H1 (cell line): ENCODE data around the gene CUL1. TPM values are rescaled to one million over a fixed set of nuclear protein-coding genes. Genes with fewer than 3 reads are reported as not detected.

Source experiments
- CTCF ChIA-PET: fragments of 300-600 bp; sonication (Branson Sonifier 250); formaldehyde crosslinking; loops from one replicate; lab custom pipeline; 2021; ENCODE audit not compliant: partially characterized antibody; lab: Charles Lee
- POLR2A ChIA-PET: fragments of 300-600 bp; sonication (Branson Sonifier 250); formaldehyde crosslinking; loops from one replicate; lab custom pipeline; 2021; ENCODE audit warnings: inconsistent platforms; ENCODE audit not compliant: partially characterized antibody; lab: Charles Lee
- DNase-seq, 2 experiments: peaks; one replicate each; pipeline versions ENCODE4 v3.0.0 to v3.0.0-alpha.2; 2010 to 2022; ENCODE audit warnings: low spot score in 2 of 2, low read depth in 1 of 2, mixed read lengths in 1 of 2
- FAIRE-seq: peaks from 2 replicates; lab custom pipeline; 2011; peaks lifted over from hg19 to GRCh38; lab: Jason Lieb, UNC
- H2AFZ ChIP-seq: 2 replicates; pipeline ENCODE4 v1.8.1; 2012; ENCODE audit warnings: low read length, inconsistent platforms
- H2AK5ac ChIP-seq: 2 replicates; pipeline ENCODE4 v1.6.1; 2013; ENCODE audit warnings: low read depth, low read length
- H2BK120ac ChIP-seq: replicated peaks from 2 replicates; pipeline ENCODE3; 2013; ENCODE audit warnings: low read depth, low read length, inconsistent platforms
- H2BK12ac ChIP-seq: 2 replicates; pipeline ENCODE4 v1.6.1; 2013; ENCODE audit warnings: low read depth, low read length
- H2BK15ac ChIP-seq: 2 replicates; pipeline ENCODE4 v1.6.1; 2013; ENCODE audit warnings: low read length
- H2BK20ac ChIP-seq: 2 replicates; pipeline ENCODE4 v1.6.1; 2013; ENCODE audit warnings: low read length
- H2BK5ac ChIP-seq: 2 replicates; pipeline ENCODE4 v1.6.1; 2013; ENCODE audit warnings: low read depth, low read length
- H3K14ac ChIP-seq: 2 replicates; pipeline ENCODE4 v1.6.1; 2013; ENCODE audit warnings: inconsistent platforms; ENCODE audit not compliant: insufficient read length
- H3K18ac ChIP-seq: 2 replicates; pipeline ENCODE4 v1.6.1; 2013; ENCODE audit warnings: low read length; ENCODE audit errors: extremely low read depth
- H3K23ac ChIP-seq: 2 replicates; pipeline ENCODE4 v1.6.1; 2013; ENCODE audit warnings: inconsistent platforms; ENCODE audit not compliant: insufficient read length
- H3K23me2 ChIP-seq: 2 replicates; pipeline ENCODE4 v1.6.1; 2013; ENCODE audit warnings: low read depth, low read length
- H3K27ac ChIP-seq: 2 replicates; pipeline ENCODE4 v1.6.1; 2011; ENCODE audit warnings: low read depth, low read length, inconsistent platforms
- H3K27me3 ChIP-seq, 4 experiments: replicated peaks in 1 of 4; 1 replicate in 1 of 4; 2 replicates in 3 of 4; pipeline versions ENCODE4 v1.6.1 to v1.8.1; 2011 to 2013; ENCODE audit warnings: low read length in 3 of 4, mild to moderate bottlenecking in 3 of 4, inconsistent platforms in 2 of 4, mixed read lengths in 2 of 4, moderate library complexity in 1 of 4; ENCODE audit not compliant: control insufficient read depth in 3 of 4, insufficient read depth in 3 of 4; ENCODE audit errors: extremely low read depth in 1 of 4
- H3K36me3 ChIP-seq, 4 experiments: 2 replicates each; pipeline versions ENCODE4 v1.6.1 to v1.8.1; 2011 to 2013; ENCODE audit warnings: mild to moderate bottlenecking in 4 of 4, low read length in 3 of 4, moderate library complexity in 2 of 4, control low read depth in 1 of 4, inconsistent platforms in 1 of 4; ENCODE audit not compliant: insufficient read depth in 4 of 4, control insufficient read depth in 2 of 4
- H3K4ac ChIP-seq: replicated peaks from 2 replicates; pipeline ENCODE3; 2013; ENCODE audit warnings: low read length, low read depth, mixed read lengths, inconsistent platforms; ENCODE audit not compliant: insufficient read length
- H3K4me1 ChIP-seq, 4 experiments: replicated peaks in 1 of 4; 1 replicate in 1 of 4; 2 replicates in 3 of 4; pipeline versions ENCODE4 v1.6.1 to v1.8.1; 2011 to 2013; ENCODE audit warnings: low read length in 3 of 4, inconsistent platforms in 2 of 4, mixed read lengths in 1 of 4; ENCODE audit not compliant: insufficient read depth in 4 of 4, control insufficient read depth in 3 of 4
- H3K4me2 ChIP-seq, 2 experiments: 2 replicates each; pipeline versions ENCODE4 v1.6.1 to v1.8.1; 2011 to 2013; ENCODE audit warnings: low read depth in 2 of 2, low read length in 2 of 2, control low read depth in 1 of 2, inconsistent platforms in 1 of 2, mild to moderate bottlenecking in 1 of 2; ENCODE audit not compliant: insufficient read depth in 1 of 2
- H3K4me3 ChIP-seq, 4 experiments: fragments of 200-600, 300-600 bp in 1 of 4; sonication (generic), shearing (Covaris generic), sonication (Bioruptor Twin) in 1 of 4; 2 replicates each; pipeline versions ENCODE4 v1.5.1 to v1.8.1; 2011 to 2016; ENCODE audit warnings: low read length in 4 of 4, low read depth in 3 of 4, control low read depth in 2 of 4, inconsistent platforms in 2 of 4, mild to moderate bottlenecking in 2 of 4, mixed read lengths in 1 of 4, moderate library complexity in 1 of 4; ENCODE audit not compliant: insufficient read depth in 2 of 4; ENCODE audit errors: extremely low read depth in 1 of 4
- H3K56ac ChIP-seq: replicated peaks from 2 replicates; pipeline ENCODE3; 2013; ENCODE audit warnings: low read depth, mild to moderate bottlenecking, mixed read lengths, low read length, inconsistent platforms; ENCODE audit not compliant: insufficient read length
- H3K79me1 ChIP-seq: 2 replicates; pipeline ENCODE4 v1.6.1; 2013; ENCODE audit warnings: low read depth, low read length, control low read depth
- H3K79me2 ChIP-seq, 2 experiments: 2 replicates each; pipeline versions ENCODE4 v1.6.1 to v1.8.1; 2012 to 2013; ENCODE audit warnings: low read length in 2 of 2, mild to moderate bottlenecking in 2 of 2, inconsistent platforms in 1 of 2; ENCODE audit not compliant: insufficient read depth in 2 of 2, control insufficient read depth in 1 of 2
- H3K9ac ChIP-seq, 4 experiments: replicated peaks in 1 of 4; 1 replicate in 1 of 4; 2 replicates in 3 of 4; pipeline versions ENCODE4 v1.6.1 to v1.8.1; 2011 to 2013; ENCODE audit warnings: low read depth in 3 of 4, low read length in 3 of 4, control low read depth in 2 of 4, mild to moderate bottlenecking in 2 of 4, moderate library complexity in 2 of 4, inconsistent platforms in 1 of 4; ENCODE audit errors: extremely low read depth in 1 of 4
- H3K9me3 ChIP-seq, 2 experiments: 2 replicates each; pipeline versions ENCODE4 v1.6.1 to v1.8.1; 2012 to 2013; ENCODE audit warnings: mild to moderate bottlenecking in 2 of 2, moderate library complexity in 2 of 2, control low read depth in 1 of 2, inconsistent platforms in 1 of 2, low read depth in 1 of 2, low read length in 1 of 2, mixed read lengths in 1 of 2; ENCODE audit not compliant: insufficient read depth in 2 of 2
- H4K20me1 ChIP-seq, 2 experiments: replicated peaks in 1 of 2; 2 replicates each; pipeline versions ENCODE3 to v1.8.1; 2011 to 2013; ENCODE audit warnings: inconsistent platforms in 2 of 2, low read length in 2 of 2, mild to moderate bottlenecking in 1 of 2; ENCODE audit not compliant: insufficient read depth in 2 of 2, control insufficient read depth in 1 of 2
- H4K5ac ChIP-seq: 2 replicates; pipeline ENCODE4 v1.6.1; 2013; ENCODE audit warnings: low read length, low read depth, mixed read lengths, inconsistent platforms; ENCODE audit not compliant: insufficient read length
- H4K8ac ChIP-seq: 2 replicates; pipeline ENCODE4 v1.8.0; 2013; ENCODE audit warnings: mild to moderate bottlenecking, moderate library complexity, low read length, inconsistent platforms; ENCODE audit not compliant: insufficient read depth; ENCODE audit errors: extremely low read depth
- H4K91ac ChIP-seq: replicated peaks from 2 replicates; pipeline ENCODE3; 2013; ENCODE audit warnings: low read length, mixed read lengths, inconsistent platforms; ENCODE audit not compliant: insufficient read length
- CBX5 ChIP-seq: fragments of 300-800, 300-1000 bp; sonication (generic); IDR thresholded peaks from 2 replicates; pipeline ENCODE4 v1.7.1; 2016; ENCODE audit warnings: antibody characterized with exemption, low read length, low read depth
- CREB1 ChIP-seq: IDR thresholded peaks from 2 replicates; pipeline ENCODE4 v1.6.1; 2012; ENCODE audit warnings: inconsistent platforms
- HDAC2 ChIP-seq, 2 experiments: fragments of 300-600 bp in 1 of 2; sonication (generic) in 1 of 2; IDR thresholded peaks; 2 replicates each; pipeline ENCODE4 v1.6.1; 2011 to 2012; ENCODE audit warnings: low read depth in 2 of 2, low read length in 2 of 2, mild to moderate bottlenecking in 2 of 2, moderate library complexity in 2 of 2, borderline replicate concordance in 1 of 2, inconsistent platforms in 1 of 2
- HDAC6 ChIP-seq: IDR thresholded peaks from one replicate; pipeline ENCODE4 v1.7.1; 2012; ENCODE audit warnings: low read depth, mild to moderate bottlenecking, inconsistent platforms, low read length, moderate library complexity
- KDM5A ChIP-seq: fragments of 200-600 bp; IDR thresholded peaks from 2 replicates; pipeline ENCODE4 v1.7.1; 2012; ENCODE audit warnings: mild to moderate bottlenecking, low read length, inconsistent platforms, mixed read lengths
- NANOG ChIP-seq: IDR thresholded peaks from 2 replicates; pipeline ENCODE4 v1.6.1; 2011; ENCODE audit warnings: low read length, low read depth, mild to moderate bottlenecking, inconsistent platforms; ENCODE audit not compliant: insufficient read depth, poor library complexity, severe bottlenecking
- PHF8 ChIP-seq: fragments of 200-600 bp; sonication (generic); conservative IDR thresholded peaks from 2 replicates; pipeline ENCODE4 v1.7.1; 2012; ENCODE audit warnings: low read depth, mild to moderate bottlenecking, inconsistent platforms, low read length, moderate library complexity
- SIX5 ChIP-seq: IDR thresholded peaks from 2 replicates; pipeline ENCODE4 v1.6.1; 2011; ENCODE audit warnings: mild to moderate bottlenecking, low read depth, low read length
- TEAD4 ChIP-seq: IDR thresholded peaks from 2 replicates; pipeline ENCODE4 v1.6.1; 2012; ENCODE audit warnings: low read depth, low read length, inconsistent platforms, mixed read lengths
- USF2 ChIP-seq: IDR thresholded peaks from 2 replicates; pipeline ENCODE4 v1.6.1; 2011; ENCODE audit warnings: low read length, improper control_type of control experiment
- whole genome bisulfite sequencing, 2 experiments: shearing (Covaris generic) in 1 of 2; methylation state at CpG; one replicate each; pipeline versions ENCODE4 v1.1.6 to v1.1.7; 2013 to 2015; ENCODE audit warnings: low lambda C conversion rate in 2 of 2, mixed read lengths in 2 of 2, inconsistent platforms in 1 of 2, low coverage in 1 of 2, missing lambda C conversion rate in 1 of 2; ENCODE audit not compliant: insufficient replicate concordance in 2 of 2, insufficient coverage in 1 of 2, insufficient read length in 1 of 2; ENCODE audit errors: extremely low coverage in 1 of 2, missing lambda C conversion rate in 1 of 2; 5-methylcytosine and 5-hydroxymethylcytosine counted together
- polyA plus RNA-seq, 7 experiments: library from polyadenylated mRNA; depleted of rRNA in 3 of 7; stranded (reverse) in 5 of 7; unstranded in 2 of 7; fragments of >200 nt in 5 of 7; fragments of 200-250 nt in 2 of 7; gene quantifications; 1 replicate in 5 of 7; 2 replicates in 1 of 7; 4 replicates in 1 of 7; pipeline versions ENCODE4 v1.2.1 to v1.2.3, GENCODE V29; 2011 to 2013; ENCODE audit warnings: missing spikeins in 2 of 7, mixed read lengths in 2 of 7
- total RNA-seq: library from RNA; stranded (reverse); fragmentation: NEBNext Ultra II Directional; extraction: Animal tissue kit (Norgen Biotek cat#: 25700); gene quantifications from 2 replicates; pipeline ENCODE4 v1.2.1, GENCODE V29; 2021

CUL1 gene
- total and polyA plus RNA-seq, 2 of the 8 experiments (the other 6 are each of a cell fraction or from before 2014, with no cell fraction given), result 33.0 to 77.3 TPM

DNA sequence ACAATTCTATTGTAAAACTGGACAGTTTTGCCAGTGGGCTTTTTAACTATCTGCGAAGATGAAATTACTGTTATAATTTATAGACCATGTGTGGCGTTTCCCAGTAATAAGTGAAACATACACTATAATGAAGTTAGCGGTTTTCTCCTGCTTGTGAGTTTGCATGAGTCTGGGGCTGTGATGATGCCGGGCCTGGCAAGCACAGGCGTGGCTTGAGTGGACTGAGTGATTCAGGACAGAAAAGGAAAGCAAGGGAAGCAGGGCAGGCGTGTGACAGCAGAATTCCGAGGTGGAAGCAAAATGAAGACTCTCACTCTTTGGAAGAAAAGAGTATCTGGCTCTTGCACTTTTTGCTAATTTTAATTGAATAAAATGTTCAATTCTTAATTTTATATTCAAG is 90.5 kb downstream of the CUL1 start:
- 90% methylated on average over 7 of the region's 7 CpGs; no CpG with 5 or more reads in 1 of the 2 experiments for WGBS, 2 experiments
- Histone ChIP-seq H3K36me3 (peaks cover 16 to 81% (median 59%) of the 10 kb centered on the region in 4 experiments), H2BK5ac (no peak overlapping the region), H3K56ac (no peak overlapping the region), H3K18ac (no peak overlapping the region), H3K23ac (no peak overlapping the region), H2BK15ac (no peak overlapping the region), H4K20me1 (peaks cover 3 to 7% of the 10 kb centered on the region in 2 experiments), H3K27me3 (no peaks in the 10 kb centered on the region), H3K79me1 (peaks cover 5% of the 10 kb centered on the region; the same call in 1 of the 2 replicates), H3K4me1 (no peaks in the 10 kb centered on the region; a peak in 1 of 7 replicates), H4K8ac (no peak overlapping the region), H4K5ac (no peak overlapping the region), H2BK20ac (no peak overlapping the region), H2AK5ac (no peak overlapping the region), H2BK12ac (no peak overlapping the region), H2BK120ac (no peak overlapping the region), H3K79me2 (no peaks in the 10 kb centered on the region), H3K4me3 (no peak overlapping the region), H2AFZ (no peak overlapping the region), H3K9ac (no peak overlapping the region), H3K23me2 (no peaks in the 10 kb centered on the region), H3K9me3 (no peaks in the 10 kb centered on the region), H4K91ac (no peak overlapping the region), H3K14ac (no peak overlapping the region), H3K27ac (no peak overlapping the region), H3K4ac (no peak overlapping the region), H3K4me2 (no peak overlapping the region)
- ChIA-PET CTCF (interaction anchor here (0.6 kb wide), 1 partner anchor 14 kb away, joined by 3 read pairs; no protein-coding TSS in a partner anchor), POLR2A (no interaction called here)
- FAIRE-seq (no peak), DNase-seq (no peak)
- TF ChIP-seq HDAC6, result no peak
- TF ChIP-seq KDM5A, result no peak
- TF ChIP-seq PHF8, result no peak
- no peak for TF ChIP-seq HDAC2 (IDR thresholded peaks at IDR 0.05; ENCODE audit: borderline replicate concordance in 1 of 2, low read depth in 2 of 2, low read length in 2 of 2)
- no peak for TF ChIP-seq CREB1
- no peak for TF ChIP-seq CBX5
- no peak for TF ChIP-seq SIX5
- no peak for TF ChIP-seq NANOG
- TF ChIP-seq TEAD4, result no peak
- no peak for TF ChIP-seq USF2
